Forelimb muscle (tissue), 1 donor: ENCODE data around the gene ZDHHC3. TPM values are rescaled to one million over a fixed set of nuclear protein-coding genes. Genes with fewer than 3 reads are reported as not detected.

ENCODE experiments used
- DNase-seq: peaks from one replicate; pipeline ENCODE4 v3.0.0-alpha.2; 2013; ENCODE audit warnings: low read depth
- polyA plus RNA-seq: library from polyadenylated mRNA; unstranded; fragments of 120-200 nt; gene quantifications from one replicate; pipeline ENCODE4 v1.2.1, GENCODE V29; 2013; ENCODE audit not compliant: insufficient read length

Gene ZDHHC3
- polyA plus RNA-seq, 1 donor, result 40.9 TPM

- DNase-seq, result no peak
These were observed 48.6 kb downstream of the ZDHHC3 start for GRCh38 chr3:44927371-44927770.

- no peak for DNase-seq
These were observed 49.1 kb downstream of the ZDHHC3 start for GRCh38 chr3:44926921-44927320.

- DNase-seq, result no peak
These were observed 49.8 kb downstream of the ZDHHC3 start for GRCh38 chr3:44926172-44926571.

GRCh38 chr3:44924457-44925084 lies 51.4 kb downstream of the ZDHHC3 start:
- no peak for DNase-seq

GRCh38 chr3:44923632-44924456 lies 52.1 kb downstream of the ZDHHC3 start:
- DNase-seq, result no peak

GRCh38 chr3:44920081-44920480 lies 55.9 kb downstream of the ZDHHC3 start:
- no peak for DNase-seq

- no peak for DNase-seq
These were observed 57.4 kb downstream of the ZDHHC3 start for GRCh38 chr3:44918581-44918980.

- DNase-seq, result no peak
These were observed 57.9 kb downstream of the ZDHHC3 start for GRCh38 chr3:44918087-44918486.

- DNase-seq, result no peak
These were observed 60.1 kb downstream of the ZDHHC3 start for GRCh38 chr3:44915702-44916438.

GRCh38 chr3:44914936-44915335 lies 61.0 kb downstream of the ZDHHC3 start:
- DNase-seq, result no peak

GRCh38 chr3:44913868-44914468 lies 62.0 kb downstream of the ZDHHC3 start:
- no peak for DNase-seq

- no peak for DNase-seq
These were observed 65.3 kb downstream of the ZDHHC3 start for GRCh38 chr3:44910693-44911092.

- DNase-seq, result no peak
These were observed 66.9 kb downstream of the ZDHHC3 start for GRCh38 chr3:44909063-44909462.

GRCh38 chr3:44907612-44908011 lies 68.4 kb downstream of the ZDHHC3 start:
- no peak for DNase-seq

- no peak for DNase-seq
These were observed 69.0 kb downstream of the ZDHHC3 start for GRCh38 chr3:44906997-44907396.

GRCh38 chr3:44905446-44906157 lies 70.4 kb downstream of the ZDHHC3 start:
- DNase-seq, result no peak

- no peak for DNase-seq
These were observed 72.2 kb downstream of the ZDHHC3 start for GRCh38 chr3:44903751-44904150.

GRCh38 chr3:44903314-44903713 lies 72.7 kb downstream of the ZDHHC3 start:
- no peak for DNase-seq

- no peak for DNase-seq
These were observed 73.3 kb downstream of the ZDHHC3 start for GRCh38 chr3:44902628-44903027.

GRCh38 chr3:44899683-44900367 lies 76.1 kb downstream of the ZDHHC3 start:
- DNase-seq, result no peak

- DNase-seq, result no peak
These were observed 79.5 kb downstream of the ZDHHC3 start for GRCh38 chr3:44896440-44896839.
